ENCODE data around the gene TECR.

DNA sequence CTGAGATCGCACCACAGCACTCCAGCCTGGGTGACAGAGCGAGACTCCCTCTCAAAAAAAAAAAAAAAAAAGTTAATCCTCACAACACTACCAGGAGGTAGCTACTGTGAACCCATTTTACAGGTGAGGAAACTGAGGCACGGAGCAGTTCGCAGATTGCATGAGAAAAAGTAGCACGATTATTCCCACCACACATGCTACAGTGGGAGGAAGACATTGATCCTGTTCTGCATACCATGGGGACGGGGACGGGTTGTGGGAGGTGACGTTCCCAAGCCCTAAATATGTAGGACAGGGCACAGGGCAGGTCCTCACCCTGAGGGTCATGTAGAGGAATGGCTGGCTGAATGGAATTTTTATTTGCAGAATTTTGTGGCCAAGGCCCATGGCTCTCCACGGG lies 77.2 kb downstream of the TECR start:
- TF ChIP-seq POLR2A (IDR thresholded peaks at IDR 0.05; ENCODE audit: low read length) (no peak), GATA1 (IDR thresholded peaks at IDR 0.05; ENCODE audit: low read depth, low read length) (no peak)

Data from erythroblast (primary cell).